Measurements from ENCODE around the gene INTS7. TPM values are rescaled to one million over a fixed set of nuclear protein-coding genes. Genes with fewer than 3 reads are reported as not detected.
A peak's percentile ranks its signal among the peaks of the same experiment; 100 is the strongest.

The INTS7 gene
- total and polyA plus RNA-seq, 11 donors: 3.6 to 12.9 (median 9.1) TPM

DNA sequence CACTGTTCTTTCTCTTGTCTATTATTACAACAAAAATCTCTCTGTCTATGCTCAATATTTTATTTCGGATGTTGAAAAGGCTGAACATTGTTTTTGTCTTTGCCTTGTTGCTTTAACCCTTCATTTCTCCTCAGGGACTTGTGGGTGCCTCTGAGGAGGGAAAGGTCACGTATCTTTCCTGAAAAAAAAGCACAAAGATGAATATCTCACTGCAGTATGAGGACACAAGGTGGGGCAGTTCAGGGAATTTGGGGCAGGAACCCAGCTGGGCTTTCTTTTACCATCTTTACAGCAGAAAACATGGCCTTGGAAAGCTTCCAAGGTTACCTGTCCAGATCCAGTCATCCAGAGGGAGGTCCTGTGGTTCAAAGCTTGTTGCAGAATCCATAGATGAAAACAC is 105.7 kb downstream of the INTS7 start:
- TF ChIP-seq, protein P1, sequence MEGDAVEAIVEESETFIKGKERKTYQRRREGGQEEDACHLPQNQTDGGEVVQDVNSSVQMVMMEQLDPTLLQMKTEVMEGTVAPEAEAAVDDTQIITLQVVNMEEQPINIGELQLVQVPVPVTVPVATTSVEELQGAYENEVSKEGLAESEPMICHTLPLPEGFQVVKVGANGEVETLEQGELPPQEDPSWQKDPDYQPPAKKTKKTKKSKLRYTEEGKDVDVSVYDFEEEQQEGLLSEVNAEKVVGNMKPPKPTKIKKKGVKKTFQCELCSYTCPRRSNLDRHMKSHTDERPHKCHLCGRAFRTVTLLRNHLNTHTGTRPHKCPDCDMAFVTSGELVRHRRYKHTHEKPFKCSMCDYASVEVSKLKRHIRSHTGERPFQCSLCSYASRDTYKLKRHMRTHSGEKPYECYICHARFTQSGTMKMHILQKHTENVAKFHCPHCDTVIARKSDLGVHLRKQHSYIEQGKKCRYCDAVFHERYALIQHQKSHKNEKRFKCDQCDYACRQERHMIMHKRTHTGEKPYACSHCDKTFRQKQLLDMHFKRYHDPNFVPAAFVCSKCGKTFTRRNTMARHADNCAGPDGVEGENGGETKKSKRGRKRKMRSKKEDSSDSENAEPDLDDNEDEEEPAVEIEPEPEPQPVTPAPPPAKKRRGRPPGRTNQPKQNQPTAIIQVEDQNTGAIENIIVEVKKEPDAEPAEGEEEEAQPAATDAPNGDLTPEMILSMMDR (IDR thresholded peaks at IDR 0.05): no peak
- TF ChIP-seq POLR2A (IDR thresholded peaks at IDR 0.05): no peak
- Histone ChIP-seq H3K36me3 (no peaks in the 10 kb centered on the region), H3K27me3 (peaks cover 0 to 3% (median 0%) of the 10 kb centered on the region in 9 donors), H3K9me3 (no peaks in the 10 kb centered on the region), H3K27ac (peak overlapping the region in 1 of 12 donors; percentile 72), H3K4me3 (no peak overlapping the region), H3K4me1 (peaks cover 0 to 46% (median 1%) of the 10 kb centered on the region in 12 donors)
- intact Hi-C loops (cut with DNase I): loop anchor here in 1 of 10 donors (10.0 kb wide), 1 partner anchor 245 kb away; no protein-coding TSS in a partner anchor
- DNase-seq: no peak
- 86 to 93% (median 92%) methylated on average over 2 of the region's 2 CpGs for WGBS, 4 donors
- no peak for ATAC-seq

DNA sequence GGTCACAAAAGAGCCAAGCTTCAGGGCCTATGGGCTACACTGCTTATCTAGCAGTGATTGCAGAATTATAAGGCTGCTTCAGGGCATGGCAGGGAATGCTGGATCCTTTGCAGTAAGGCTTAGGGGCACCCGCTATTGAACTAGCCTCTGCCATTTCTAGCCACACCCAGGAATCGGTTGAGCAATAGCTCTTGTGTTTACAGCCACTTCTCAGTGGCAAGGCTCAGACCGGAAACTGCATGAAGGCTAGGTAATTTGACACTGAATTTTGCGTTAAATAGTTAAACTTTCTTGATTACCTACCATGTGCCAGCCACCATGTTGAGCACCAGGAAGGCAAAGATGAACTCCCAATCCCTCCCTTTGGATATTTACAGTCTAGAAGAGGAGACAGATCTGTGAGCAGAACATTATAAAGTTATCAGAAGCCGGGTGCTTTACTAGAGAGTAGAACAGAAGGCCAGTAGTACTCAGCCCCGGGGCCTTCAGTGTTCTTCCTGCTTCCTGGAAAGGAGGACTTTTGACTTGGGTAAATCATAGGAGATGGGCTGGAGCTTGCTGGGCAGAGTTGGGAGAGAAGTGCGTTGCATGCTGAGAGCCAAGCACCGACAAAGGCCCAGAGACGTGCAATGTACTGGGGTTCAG is 106.2 kb downstream of the INTS7 start:
- Histone ChIP-seq H3K4me1 (peaks cover 0 to 42% (median 1%) of the 10 kb centered on the region in 12 donors), H3K9me3 (no peaks in the 10 kb centered on the region), H3K27me3 (peaks cover 0 to 3% (median 0%) of the 10 kb centered on the region in 9 donors), H3K36me3 (no peaks in the 10 kb centered on the region), H3K27ac (peak overlapping the region in 1 of 12 donors; percentile 72), H3K4me3 (no peak overlapping the region)
- no peak for TF ChIP-seq POLR2A (IDR thresholded peaks at IDR 0.05)
- peak in 1 of 4 donors; percentile 30 for ATAC-seq
- DNase-seq: no peak
- WGBS, 4 donors: 79 to 89% (median 82%) methylated on average over 9 of the region's 9 CpGs
- intact Hi-C loops (cut with DNase I): no loop called here

DNA sequence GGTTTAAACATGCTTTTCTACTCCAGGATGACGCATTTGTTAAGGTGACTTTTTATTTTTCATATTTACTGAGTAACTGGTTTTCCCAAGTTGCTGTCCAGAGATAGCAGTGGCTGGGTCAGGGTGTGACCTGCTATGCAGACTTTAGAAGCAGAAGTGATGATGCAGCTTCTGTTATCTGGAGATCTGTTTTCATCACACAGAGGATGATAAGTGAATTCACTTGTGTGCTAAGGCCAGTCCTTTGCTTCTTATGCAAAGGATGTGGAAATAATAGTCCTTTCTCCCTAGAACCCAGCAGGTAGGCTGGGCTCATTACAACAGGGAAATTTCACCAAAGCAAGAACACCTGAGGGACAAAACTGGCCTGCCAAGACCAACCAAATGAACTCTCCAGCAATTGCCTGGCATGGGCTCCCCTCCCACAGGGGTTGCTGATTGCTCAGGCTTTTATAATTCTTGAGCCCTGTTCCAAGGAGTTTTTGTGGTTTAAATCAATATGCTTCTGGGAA is 107.0 kb downstream of the INTS7 start:
- WGBS, 4 donors: 94 to 99% (median 98%) methylated on average over 1 of the region's 1 CpG
- H3K27ac ChIP-seq: peak overlapping the region in 1 of 12 donors; percentile 72

DNA sequence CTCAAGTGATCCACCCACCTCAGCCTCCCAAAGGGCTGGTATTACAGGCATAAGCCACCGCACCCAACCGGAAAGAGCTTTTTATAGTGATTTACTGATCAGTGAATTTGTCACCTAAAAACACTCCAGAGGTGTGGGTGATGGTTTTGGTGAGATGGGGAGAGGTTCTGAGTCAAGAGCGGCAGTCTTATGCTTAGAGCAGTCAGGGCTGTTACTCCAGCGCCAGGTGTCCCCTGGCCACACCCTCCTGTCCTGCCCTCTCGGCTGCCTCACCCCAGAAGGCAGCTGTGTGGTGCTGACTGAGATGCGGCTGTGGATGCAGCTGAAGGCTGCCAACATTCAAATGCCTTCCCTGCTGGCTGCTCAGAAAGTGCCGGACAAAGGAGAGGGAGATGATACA is 110.3 kb downstream of the INTS7 start:
- Histone ChIP-seq H3K4me1 (peaks cover 0 to 23% (median 4%) of the 10 kb centered on the region in 12 donors), H3K4me3 (no peak overlapping the region), H3K27ac (no peak overlapping the region), H3K27me3 (no peaks in the 10 kb centered on the region), H3K36me3 (no peaks in the 10 kb centered on the region), H3K9me3 (no peaks in the 10 kb centered on the region)
- 44 to 52% (median 50%) methylated on average over 5 to 7 of the region's 7 CpGs for WGBS, 4 donors
- no peak for ATAC-seq
- intact Hi-C loops (cut with DNase I): no loop called here
- TF ChIP-seq, protein P1 (IDR thresholded peaks at IDR 0.05): no peak
- TF ChIP-seq POLR2A (IDR thresholded peaks at IDR 0.05): no peak
- no peak for DNase-seq

More for the DNA sequence above, 107.0 kb downstream of the INTS7 start:
- H3K4me3 ChIP-seq: no peak overlapping the region
- intact Hi-C loops (cut with DNase I): no loop called here
- peaks cover 0 to 35% (median 1%) of the 10 kb centered on the region in 12 donors for H3K4me1 ChIP-seq
- ATAC-seq (no peak), DNase-seq (no peak)
- no peaks in the 10 kb centered on the region for H3K36me3 ChIP-seq
- H3K9me3 ChIP-seq: no peaks in the 10 kb centered on the region
- H3K27me3 ChIP-seq: peaks cover 0 to 3% (median 0%) of the 10 kb centered on the region in 9 donors
- TF ChIP-seq POLR2A (IDR thresholded peaks at IDR 0.05): no peak
- TF ChIP-seq, protein P1 (IDR thresholded peaks at IDR 0.05): no peak
